22Rv1 (cell line): ENCODE results near the gene PRRT3.
A peak's percentile ranks its signal among the peaks of the same experiment; 100 is the strongest.

ENCODE experiments used
- H3K27ac ChIP-seq: fragments of 450-650 bp; 2 replicates; pipeline ENCODE4 v1.5.1; 2017
- ZFX ChIP-seq: fragments of 450-650 bp; IDR thresholded peaks from 2 replicates; pipeline ENCODE4 v1.6.1; 2017; ENCODE audit warnings: antibody characterized with exemption, borderline replicate concordance
- TF ChIP-seq, protein P1 (sequence below): fragments of 450-650 bp; IDR thresholded peaks from 2 replicates; pipeline ENCODE4 v1.5.1; 2017; ENCODE audit warnings: mild to moderate bottlenecking

PRRT3 gene

DNA sequence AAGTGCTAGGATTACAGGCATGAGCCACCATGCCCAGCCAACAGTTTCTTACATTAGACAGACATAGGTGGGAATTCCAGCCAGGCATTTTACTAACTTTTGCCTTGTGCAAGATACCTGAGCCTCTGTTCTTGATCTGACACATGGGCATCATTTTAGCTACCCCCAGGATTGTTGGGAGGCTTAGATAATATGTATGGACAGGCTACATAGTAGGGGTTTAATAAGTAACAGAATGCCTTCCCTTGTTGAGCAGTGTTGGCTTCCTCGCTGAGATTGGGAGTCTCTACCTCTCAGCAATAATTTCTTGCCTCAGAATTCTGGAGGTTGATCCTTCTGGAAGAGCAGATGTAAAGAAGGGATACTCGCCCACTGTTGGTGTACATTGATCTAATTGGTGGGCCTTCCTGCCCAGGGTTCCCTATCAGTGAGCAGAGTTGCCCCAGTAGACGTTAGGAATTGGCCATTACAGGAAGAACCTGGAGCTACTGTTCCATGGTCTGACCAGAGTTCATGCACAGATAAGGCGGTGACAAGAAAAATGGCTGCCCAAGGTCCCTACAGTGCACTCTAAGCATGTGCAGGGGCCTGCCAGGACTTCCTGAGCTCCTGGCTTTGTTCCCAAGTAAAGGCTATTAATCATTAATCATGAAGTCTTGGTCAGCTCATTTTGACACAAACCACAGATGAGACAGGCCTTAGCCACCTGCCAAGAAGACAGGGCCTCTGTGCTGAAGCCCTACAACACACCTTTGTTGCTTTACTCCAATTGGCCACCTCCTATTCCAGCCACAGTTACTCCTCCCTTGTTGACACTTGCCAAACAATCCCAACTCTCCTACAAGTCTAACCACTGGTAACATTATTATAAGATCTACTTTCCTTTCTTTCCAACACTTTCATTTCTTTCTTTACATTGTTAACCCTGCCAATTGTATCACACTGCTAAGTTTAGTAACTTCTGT lies 54.5 kb downstream of the PRRT3 start:
- peak overlapping the region; percentile 100 for H3K27ac ChIP-seq
- TF ChIP-seq ZFX, result no peak
- TF ChIP-seq, protein P1, sequence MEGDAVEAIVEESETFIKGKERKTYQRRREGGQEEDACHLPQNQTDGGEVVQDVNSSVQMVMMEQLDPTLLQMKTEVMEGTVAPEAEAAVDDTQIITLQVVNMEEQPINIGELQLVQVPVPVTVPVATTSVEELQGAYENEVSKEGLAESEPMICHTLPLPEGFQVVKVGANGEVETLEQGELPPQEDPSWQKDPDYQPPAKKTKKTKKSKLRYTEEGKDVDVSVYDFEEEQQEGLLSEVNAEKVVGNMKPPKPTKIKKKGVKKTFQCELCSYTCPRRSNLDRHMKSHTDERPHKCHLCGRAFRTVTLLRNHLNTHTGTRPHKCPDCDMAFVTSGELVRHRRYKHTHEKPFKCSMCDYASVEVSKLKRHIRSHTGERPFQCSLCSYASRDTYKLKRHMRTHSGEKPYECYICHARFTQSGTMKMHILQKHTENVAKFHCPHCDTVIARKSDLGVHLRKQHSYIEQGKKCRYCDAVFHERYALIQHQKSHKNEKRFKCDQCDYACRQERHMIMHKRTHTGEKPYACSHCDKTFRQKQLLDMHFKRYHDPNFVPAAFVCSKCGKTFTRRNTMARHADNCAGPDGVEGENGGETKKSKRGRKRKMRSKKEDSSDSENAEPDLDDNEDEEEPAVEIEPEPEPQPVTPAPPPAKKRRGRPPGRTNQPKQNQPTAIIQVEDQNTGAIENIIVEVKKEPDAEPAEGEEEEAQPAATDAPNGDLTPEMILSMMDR, result no peak

DNA sequence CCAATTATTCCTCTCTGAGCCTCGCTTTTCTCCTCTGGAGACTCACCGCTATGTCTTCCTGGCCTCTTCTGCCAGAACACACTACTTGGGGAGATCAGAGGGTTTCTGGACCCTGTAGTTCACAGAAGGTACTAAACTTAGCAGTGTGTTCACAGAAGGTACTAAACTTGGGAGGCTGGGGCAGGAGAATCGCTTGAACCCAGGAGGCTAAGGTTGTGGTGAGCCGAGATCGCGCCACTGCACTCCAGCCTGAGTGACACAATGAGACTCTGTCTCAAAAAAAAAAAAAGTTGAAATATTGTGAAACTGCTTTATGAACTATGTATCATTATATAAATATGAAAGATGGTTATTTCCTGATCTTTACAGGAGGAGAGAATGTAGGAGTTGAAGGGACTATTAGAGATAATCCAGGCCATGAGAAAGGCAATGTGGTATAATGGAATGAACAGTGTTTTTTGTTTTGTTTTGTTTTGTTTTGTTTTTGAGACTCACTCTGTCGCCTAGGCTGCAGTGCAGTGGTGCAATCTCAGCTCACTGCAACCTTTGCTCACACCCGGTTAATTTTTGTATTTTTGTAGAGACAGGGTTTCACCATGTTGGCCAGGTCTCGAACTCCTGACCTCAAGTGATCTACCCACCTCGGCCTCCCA lies 55.3 kb downstream of the PRRT3 start:
- H3K27ac ChIP-seq, result peak overlapping the region; percentile 100

DNA sequence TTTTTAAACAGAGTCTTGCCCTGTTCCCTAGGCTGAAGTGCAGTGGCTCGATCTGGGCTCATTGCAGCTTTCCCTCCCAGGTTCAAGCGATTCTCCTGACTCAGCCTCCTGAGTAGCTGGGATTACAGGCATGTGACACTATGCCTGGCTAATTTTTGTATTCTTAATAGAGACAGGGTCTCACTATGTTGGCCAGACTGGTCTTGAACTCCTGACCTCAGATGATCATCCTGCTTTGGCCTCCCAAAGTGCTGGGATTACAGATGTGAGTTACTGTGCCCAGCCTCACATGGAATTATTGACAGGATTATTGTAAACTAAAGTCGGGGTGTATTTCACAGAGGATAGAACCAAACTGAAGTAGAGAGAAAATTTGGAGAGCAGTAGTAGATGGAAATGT lies 56.5 kb downstream of the PRRT3 start:
- peak overlapping the region; percentile 100; the same call in 1 of the 2 replicates for H3K27ac ChIP-seq
